ENCODE data around the gene PLEKHA4. TPM values are rescaled to one million over a fixed set of nuclear protein-coding genes. Genes with fewer than 3 reads are reported as not detected.
"Not testable (repeated sequence)": the region's sequence is repeated elsewhere in the genome, so short reads cannot be mapped to it uniquely, and the experiment has no call there.

Gene PLEKHA4
- total and polyA plus RNA-seq, 2 donors (not counting 1 experiment from before 2014, with no cell fraction given): 4.3 to 6.2 TPM

- Histone ChIP-seq H3K4me2 (replicated peaks; ENCODE audit: low read depth, low read length, poor library complexity, severe bottlenecking) (no peak overlapping the region), H4K20me1 (ENCODE audit: control insufficient read depth, insufficient read depth, low read length, poor library complexity, severe bottlenecking) (peaks cover 13% of the 10 kb centered on the region), H3K27me3 (replicated peaks in 1 of 4; ENCODE audit: control extremely low read depth in 1 of 4, control insufficient read depth in 3 of 4, insufficient read depth in 4 of 4, low read length in 3 of 4) (no peaks in the 10 kb centered on the region), H3K79me2 (ENCODE audit: control insufficient read depth, insufficient read depth, low read length) (peaks cover 11% of the 10 kb centered on the region), H3K4me1 (ENCODE audit: control insufficient read depth in 2 of 2, insufficient read depth in 2 of 2, low read length in 2 of 2) (peaks cover 0 to 18% of the 10 kb centered on the region in 2 donors), H3K9me3 (ENCODE audit: control extremely low read depth in 1 of 3, control insufficient read depth in 2 of 3, insufficient read depth in 1 of 3, low read length in 2 of 3) (peaks cover 0 to 3% (median 0%) of the 10 kb centered on the region in 3 donors), H2AFZ (ENCODE audit: insufficient read depth, low read depth, low read length, poor library complexity, severe bottlenecking) (no peak overlapping the region), H3K27ac (ENCODE audit: low read length in 2 of 2) (no peak overlapping the region), H3K4me3 (ENCODE audit: control extremely low read depth in 1 of 5, extremely low read depth in 1 of 5, insufficient read depth in 1 of 5, low read depth in 2 of 5, low read length in 4 of 5) (no peak overlapping the region), H3K36me3 (replicated peaks in 1 of 2; ENCODE audit: control extremely low read depth in 1 of 2, control insufficient read depth in 1 of 2, extremely low read depth in 1 of 2, insufficient read depth in 2 of 2, low read length in 1 of 2) (peaks cover 0 to 15% of the 10 kb centered on the region in 2 experiments), H3K9ac (ENCODE audit: low read length) (no peak overlapping the region)
- Mint-ChIP-seq H3K27me3 (no peaks in the 10 kb centered on the region), H3K9me3 (ENCODE audit: insufficient read depth) (no peaks in the 10 kb centered on the region), H3K27ac (no peak overlapping the region), H3K4me1 (peaks cover 17% of the 10 kb centered on the region), H3K4me3 (no peak overlapping the region)
- ATAC-seq (ENCODE audit: low read depth) (peak; percentile 54), DNase-seq (peak; percentile 61)
- intact Hi-C loops (cut with micrococcal nuclease): no loop called here
- TF ChIP-seq EZH2 (IDR thresholded peaks at IDR 0.05; ENCODE audit: borderline replicate concordance, insufficient read depth, low read depth, low read length, poor library complexity, severe bottlenecking): no peak
- TF ChIP-seq, protein P1, sequence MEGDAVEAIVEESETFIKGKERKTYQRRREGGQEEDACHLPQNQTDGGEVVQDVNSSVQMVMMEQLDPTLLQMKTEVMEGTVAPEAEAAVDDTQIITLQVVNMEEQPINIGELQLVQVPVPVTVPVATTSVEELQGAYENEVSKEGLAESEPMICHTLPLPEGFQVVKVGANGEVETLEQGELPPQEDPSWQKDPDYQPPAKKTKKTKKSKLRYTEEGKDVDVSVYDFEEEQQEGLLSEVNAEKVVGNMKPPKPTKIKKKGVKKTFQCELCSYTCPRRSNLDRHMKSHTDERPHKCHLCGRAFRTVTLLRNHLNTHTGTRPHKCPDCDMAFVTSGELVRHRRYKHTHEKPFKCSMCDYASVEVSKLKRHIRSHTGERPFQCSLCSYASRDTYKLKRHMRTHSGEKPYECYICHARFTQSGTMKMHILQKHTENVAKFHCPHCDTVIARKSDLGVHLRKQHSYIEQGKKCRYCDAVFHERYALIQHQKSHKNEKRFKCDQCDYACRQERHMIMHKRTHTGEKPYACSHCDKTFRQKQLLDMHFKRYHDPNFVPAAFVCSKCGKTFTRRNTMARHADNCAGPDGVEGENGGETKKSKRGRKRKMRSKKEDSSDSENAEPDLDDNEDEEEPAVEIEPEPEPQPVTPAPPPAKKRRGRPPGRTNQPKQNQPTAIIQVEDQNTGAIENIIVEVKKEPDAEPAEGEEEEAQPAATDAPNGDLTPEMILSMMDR (IDR thresholded peaks at IDR 0.05): no peak
- ChIA-PET POLR2A (interaction anchor here (1.2 kb wide), 1 partner anchor 86 kb away, joined by 3 read pairs; no protein-coding TSS in a partner anchor), CTCF (no interaction called here)
- WGBS (ENCODE audit: insufficient coverage): 95% methylated on average over 23 of the region's 30 CpGs
Measured at GRCh38 chr19:48881741-48882657, 13.6 kb upstream of the PLEKHA4 start.

DNA sequence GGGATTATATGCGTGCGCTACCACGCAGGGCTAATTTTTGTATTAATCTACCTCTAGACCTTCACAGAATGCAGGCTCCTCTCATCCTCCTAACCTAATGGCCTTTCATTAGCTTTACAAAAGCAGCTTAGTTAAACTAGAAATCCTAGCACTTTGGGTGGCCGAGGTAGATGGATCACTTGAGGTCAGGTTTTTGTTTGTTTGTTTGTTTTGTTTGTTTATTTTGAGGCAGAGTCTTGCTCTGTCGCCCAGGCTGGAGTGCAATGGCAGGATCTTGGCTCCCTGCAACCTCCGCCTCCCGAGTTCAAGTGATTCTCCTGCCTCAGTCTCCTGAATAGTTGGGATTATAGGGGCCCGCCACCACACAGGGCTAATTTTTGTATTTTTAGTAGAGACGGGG is 11.3 kb upstream of the PLEKHA4 start:
- WGBS (ENCODE audit: insufficient coverage): 100% methylated on average over 1 of the region's 9 CpGs
- H3K27ac Mint-ChIP-seq; H3K9me3 Mint-ChIP-seq (ENCODE audit: insufficient read depth); H3K9me3 ChIP-seq (ENCODE audit: control extremely low read depth in 1 of 3, control insufficient read depth in 2 of 3, insufficient read depth in 1 of 3, low read length in 2 of 3); H3K27me3 Mint-ChIP-seq; H3K27ac ChIP-seq (ENCODE audit: low read length in 2 of 2); H3K27me3 ChIP-seq (replicated peaks in 1 of 4; ENCODE audit: control extremely low read depth in 1 of 4, control insufficient read depth in 3 of 4, insufficient read depth in 4 of 4, low read length in 3 of 4); H3K4me2 ChIP-seq (replicated peaks; ENCODE audit: low read depth, low read length, poor library complexity, severe bottlenecking); H3K9ac ChIP-seq (ENCODE audit: low read length); H2AFZ ChIP-seq (ENCODE audit: insufficient read depth, low read depth, low read length, poor library complexity, severe bottlenecking); POLR2A ChIA-PET; intact Hi-C loops (cut with micrococcal nuclease); DNase-seq; H3K4me3 Mint-ChIP-seq; H3K4me3 ChIP-seq (ENCODE audit: control extremely low read depth in 1 of 5, extremely low read depth in 1 of 5, insufficient read depth in 1 of 5, low read depth in 2 of 5, low read length in 4 of 5); ATAC-seq (ENCODE audit: low read depth): not testable (repeated sequence)
- H4K20me1 ChIP-seq (ENCODE audit: control insufficient read depth, insufficient read depth, low read length, poor library complexity, severe bottlenecking): peaks cover 25% of the 10 kb centered on the region
- CTCF ChIA-PET: interaction anchor here (1.7 kb wide), 1 partner anchor 329 kb away, joined by 5 read pairs; no protein-coding TSS in a partner anchor
- H3K79me2 ChIP-seq (ENCODE audit: control insufficient read depth, insufficient read depth, low read length): peaks cover 28% of the 10 kb centered on the region
- H3K36me3 ChIP-seq (replicated peaks in 1 of 2; ENCODE audit: control extremely low read depth in 1 of 2, control insufficient read depth in 1 of 2, extremely low read depth in 1 of 2, insufficient read depth in 2 of 2, low read length in 1 of 2): peaks cover 0 to 28% of the 10 kb centered on the region in 2 experiments
- peaks cover 32% of the 10 kb centered on the region for H3K4me1 Mint-ChIP-seq
- H3K4me1 ChIP-seq (ENCODE audit: control insufficient read depth in 2 of 2, insufficient read depth in 2 of 2, low read length in 2 of 2): peaks cover 13 to 41% of the 10 kb centered on the region in 2 donors
